BLaER1 (cell line): ENCODE data around the gene GPR55.

ENCODE experiments used
- H3K27ac ChIP-seq: shearing (Covaris generic); formaldehyde crosslinking; 2 replicates; pipeline ENCODE4 v1.8.1; 2022
- H3K27me3 ChIP-seq: shearing (Covaris generic); formaldehyde crosslinking; 2 replicates; pipeline ENCODE4 v1.8.1; 2022
- H3K36me3 ChIP-seq: shearing (Covaris generic); formaldehyde crosslinking; 2 replicates; pipeline ENCODE4 v1.8.1; 2022
- H3K4me1 ChIP-seq: shearing (Covaris generic); formaldehyde crosslinking; 2 replicates; pipeline ENCODE4 v1.8.1; 2022
- H3K4me2 ChIP-seq: shearing (Covaris generic); formaldehyde crosslinking; 2 replicates; pipeline ENCODE4 v1.8.1; 2022
- H3K4me3 ChIP-seq: shearing (Covaris generic); formaldehyde crosslinking; 2 replicates; pipeline ENCODE4 v1.8.1; 2022
- H3K9ac ChIP-seq: shearing (Covaris generic); formaldehyde crosslinking; 2 replicates; pipeline ENCODE4 v1.8.1; 2022
- H3K9me3 ChIP-seq: shearing (Covaris generic); formaldehyde crosslinking; 2 replicates; pipeline ENCODE4 v1.8.1; 2022
- H4K20me1 ChIP-seq: shearing (Covaris generic); formaldehyde crosslinking; 2 replicates; pipeline ENCODE4 v1.8.1; 2022
- Cebpa-rat ChIP-seq: shearing (Covaris generic); IDR thresholded peaks from 2 replicates; pipeline ENCODE4 v1.8.1; 2022

The GPR55 gene

DNA sequence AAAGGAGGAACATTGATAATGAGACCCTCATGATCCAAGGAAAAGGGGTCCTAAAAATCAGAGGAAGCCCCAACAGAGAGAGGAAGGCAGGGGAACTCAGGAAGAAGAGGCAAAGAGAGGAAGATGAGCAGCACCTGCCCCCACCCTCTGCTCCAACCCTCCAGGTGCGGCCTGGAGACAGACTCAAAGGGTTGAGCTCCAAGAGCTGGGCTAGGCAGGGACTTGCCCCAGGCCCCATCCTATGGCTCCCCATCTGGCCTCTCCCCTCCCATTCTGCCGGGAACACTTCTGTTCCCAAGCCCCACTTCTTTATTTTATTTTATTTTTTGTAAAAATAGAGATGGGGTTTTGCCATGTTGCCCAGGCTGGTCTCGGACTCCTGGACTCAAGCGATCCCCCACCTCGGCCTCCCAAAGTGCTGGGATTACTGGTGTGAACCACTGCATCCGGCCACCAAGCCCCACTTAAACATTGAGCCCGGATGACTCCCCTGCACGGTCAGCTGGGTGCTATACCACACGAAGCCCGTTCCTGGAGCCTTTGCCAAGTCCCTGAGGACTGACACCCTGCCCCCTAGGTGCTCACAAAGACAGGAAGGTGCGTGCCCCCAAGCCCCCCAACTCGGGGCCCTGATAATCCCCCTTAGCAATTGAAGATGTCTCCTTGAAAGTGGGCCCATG is 3.8 kb upstream of the GPR55 start:
- H3K4me3 ChIP-seq = no peak overlapping the region
- H4K20me1 ChIP-seq = no peaks in the 10 kb centered on the region
- no peaks in the 10 kb centered on the region for H3K9me3 ChIP-seq
- no peak overlapping the region for H3K9ac ChIP-seq
- no peak overlapping the region for H3K27ac ChIP-seq
- H3K36me3 ChIP-seq = no peaks in the 10 kb centered on the region
- peaks cover 56% of the 10 kb centered on the region for H3K4me1 ChIP-seq
- TF ChIP-seq Cebpa-rat = no peak
- no peak overlapping the region for H3K4me2 ChIP-seq
- no peaks in the 10 kb centered on the region for H3K27me3 ChIP-seq

DNA sequence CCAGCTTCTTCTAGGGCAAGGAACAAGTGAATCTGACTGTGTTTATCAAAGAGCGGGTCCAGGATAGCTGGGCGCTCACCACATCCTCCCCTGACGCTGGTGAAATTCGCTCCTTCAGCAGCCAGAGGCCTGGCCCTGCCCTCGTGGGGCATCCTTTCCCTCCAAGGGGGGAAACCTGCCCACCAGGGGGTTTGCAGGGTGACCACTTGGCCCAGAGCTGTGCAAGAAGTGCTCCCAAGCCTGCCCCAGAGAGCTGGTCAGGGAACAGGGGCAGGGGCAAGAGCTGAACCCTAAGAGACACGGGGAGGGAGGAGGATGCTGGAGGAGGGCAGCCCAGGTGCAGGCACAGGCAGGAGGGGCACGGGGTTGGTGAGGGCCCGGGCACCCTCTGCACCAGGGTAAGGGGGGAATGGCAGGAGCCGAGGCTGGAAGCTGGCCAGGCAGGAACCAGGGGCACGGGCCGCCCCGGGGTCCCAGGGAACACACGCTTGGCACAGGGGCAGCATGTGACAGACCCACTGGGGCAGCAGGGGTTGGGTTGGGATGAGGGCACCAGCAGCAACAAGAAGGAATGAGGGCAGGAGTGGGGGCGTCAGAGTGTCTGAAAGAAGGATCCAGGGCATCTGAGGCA is 2.8 kb upstream of the GPR55 start:
- H3K9ac ChIP-seq = no peak overlapping the region
- H3K4me2 ChIP-seq = peak overlapping the region; percentile 11
- H4K20me1 ChIP-seq = no peaks in the 10 kb centered on the region
- no peaks in the 10 kb centered on the region for H3K9me3 ChIP-seq
- H3K27ac ChIP-seq = peak overlapping the region; percentile 35; the same call in 1 of the 2 replicates
- no peak for TF ChIP-seq Cebpa-rat
- H3K4me1 ChIP-seq = peaks cover 45% of the 10 kb centered on the region
- H3K27me3 ChIP-seq = no peaks in the 10 kb centered on the region
- H3K4me3 ChIP-seq = no peak overlapping the region
- no peaks in the 10 kb centered on the region for H3K36me3 ChIP-seq

DNA sequence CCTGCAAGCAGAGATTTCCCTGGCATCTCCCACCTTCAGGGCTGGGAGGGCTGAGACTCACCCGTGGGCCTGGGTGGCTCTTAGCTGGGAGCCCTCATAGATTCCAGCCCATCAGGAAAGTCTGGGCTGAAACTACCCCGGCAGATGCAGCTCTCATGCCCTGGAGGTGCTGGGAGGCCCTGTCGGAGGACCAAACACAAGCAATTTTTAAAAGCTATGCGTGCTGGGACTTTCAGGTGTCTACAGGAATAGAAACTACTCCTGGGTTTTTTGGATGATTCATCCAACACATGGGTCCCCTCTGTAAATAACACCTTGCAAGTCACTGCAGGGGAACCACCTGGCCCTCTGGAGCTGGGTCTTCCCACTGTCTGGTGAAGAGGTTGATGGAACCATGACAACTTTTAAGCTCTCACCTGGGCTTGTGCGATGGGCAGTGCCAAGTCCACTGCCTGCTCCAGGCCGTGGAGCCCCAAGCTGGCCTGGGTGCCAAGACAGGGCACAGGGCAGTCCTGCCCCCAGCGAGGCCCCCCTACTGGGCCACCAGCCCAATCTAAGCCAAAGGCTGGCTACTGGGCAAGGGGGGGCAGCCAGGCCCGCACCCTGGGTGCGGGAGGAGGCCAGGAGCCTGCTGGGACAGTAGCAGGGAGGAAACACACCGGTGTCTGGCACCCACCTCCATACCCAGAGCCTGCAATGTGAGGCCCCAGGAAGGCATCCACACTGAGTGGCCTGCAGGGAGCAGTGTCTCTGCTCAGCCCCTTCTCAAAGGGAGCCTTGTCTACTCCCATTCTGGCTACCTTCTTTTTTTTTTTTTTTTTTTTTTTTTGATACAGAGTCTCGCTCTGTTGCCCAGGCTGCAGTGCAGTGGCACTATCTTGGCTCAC is 1.1 kb upstream of the GPR55 start:
- H3K36me3 ChIP-seq = no peaks in the 10 kb centered on the region
- H3K4me1 ChIP-seq = peaks cover 28% of the 10 kb centered on the region
- no peaks in the 10 kb centered on the region for H4K20me1 ChIP-seq
- H3K27me3 ChIP-seq = no peaks in the 10 kb centered on the region
- no peak overlapping the region for H3K4me3 ChIP-seq
- H3K27ac ChIP-seq = no peak overlapping the region
- no peak overlapping the region for H3K4me2 ChIP-seq
- H3K9me3 ChIP-seq = no peaks in the 10 kb centered on the region
- no peak for TF ChIP-seq Cebpa-rat
- no peak overlapping the region for H3K9ac ChIP-seq

DNA sequence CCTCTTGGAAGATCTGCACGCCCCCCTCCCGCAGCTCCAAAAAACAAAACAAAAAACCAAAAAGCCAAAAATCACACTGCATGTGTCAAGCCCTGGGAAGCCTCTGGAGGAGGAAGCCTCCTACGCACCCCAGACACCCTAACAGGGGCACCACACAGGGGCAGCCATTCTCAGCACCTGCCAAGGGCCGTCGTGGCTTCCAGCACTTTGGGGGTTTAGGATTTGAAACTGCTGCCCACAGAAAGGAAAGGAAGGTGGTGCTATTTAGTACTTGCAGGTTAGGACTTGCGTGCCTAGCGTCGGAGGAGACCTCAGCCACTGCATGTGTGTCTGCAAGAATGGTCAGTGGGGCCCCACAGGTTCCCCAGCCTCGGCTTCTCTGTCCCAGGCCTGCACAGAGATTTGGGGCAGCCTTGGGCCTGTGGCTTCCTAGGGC is 419 bp upstream of the GPR55 start:
- H3K4me1 ChIP-seq = peaks cover 22% of the 10 kb centered on the region
- no peak for TF ChIP-seq Cebpa-rat
- H3K36me3 ChIP-seq = no peaks in the 10 kb centered on the region
- no peak overlapping the region for H3K9ac ChIP-seq
- no peaks in the 10 kb centered on the region for H3K27me3 ChIP-seq
- no peaks in the 10 kb centered on the region for H4K20me1 ChIP-seq
- H3K9me3 ChIP-seq = no peaks in the 10 kb centered on the region
- H3K27ac ChIP-seq = no peak overlapping the region
- H3K4me3 ChIP-seq = no peak overlapping the region
- peak overlapping the region; percentile 29 for H3K4me2 ChIP-seq

DNA sequence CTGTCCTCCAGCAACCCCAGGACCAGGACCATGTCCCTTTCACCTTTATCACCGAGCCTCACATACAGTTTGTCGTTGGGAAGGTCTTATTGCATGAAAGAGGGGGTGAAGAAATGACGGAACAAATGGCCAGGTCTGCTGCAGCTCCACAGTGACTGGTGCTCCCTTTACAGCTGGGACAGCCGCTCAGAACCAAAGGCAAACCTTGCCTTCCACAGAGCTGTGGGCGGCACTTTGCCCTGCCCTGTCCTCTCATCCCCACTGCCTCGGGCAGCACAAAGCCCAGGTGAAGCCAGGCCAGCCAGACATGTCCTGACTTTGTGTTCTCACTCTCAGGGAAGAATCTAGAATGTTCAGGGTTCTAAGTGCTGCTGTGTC is 961 bp downstream of the GPR55 start:
- Histone ChIP-seq H3K9me3 (no peaks in the 10 kb centered on the region), H3K4me2 (no peak overlapping the region), H3K9ac (no peak overlapping the region), H3K27me3 (no peaks in the 10 kb centered on the region), H4K20me1 (no peaks in the 10 kb centered on the region), H3K4me3 (no peak overlapping the region), H3K27ac (no peak overlapping the region), H3K36me3 (no peaks in the 10 kb centered on the region), H3K4me1 (peaks cover 19% of the 10 kb centered on the region)
- TF ChIP-seq Cebpa-rat = no peak

DNA sequence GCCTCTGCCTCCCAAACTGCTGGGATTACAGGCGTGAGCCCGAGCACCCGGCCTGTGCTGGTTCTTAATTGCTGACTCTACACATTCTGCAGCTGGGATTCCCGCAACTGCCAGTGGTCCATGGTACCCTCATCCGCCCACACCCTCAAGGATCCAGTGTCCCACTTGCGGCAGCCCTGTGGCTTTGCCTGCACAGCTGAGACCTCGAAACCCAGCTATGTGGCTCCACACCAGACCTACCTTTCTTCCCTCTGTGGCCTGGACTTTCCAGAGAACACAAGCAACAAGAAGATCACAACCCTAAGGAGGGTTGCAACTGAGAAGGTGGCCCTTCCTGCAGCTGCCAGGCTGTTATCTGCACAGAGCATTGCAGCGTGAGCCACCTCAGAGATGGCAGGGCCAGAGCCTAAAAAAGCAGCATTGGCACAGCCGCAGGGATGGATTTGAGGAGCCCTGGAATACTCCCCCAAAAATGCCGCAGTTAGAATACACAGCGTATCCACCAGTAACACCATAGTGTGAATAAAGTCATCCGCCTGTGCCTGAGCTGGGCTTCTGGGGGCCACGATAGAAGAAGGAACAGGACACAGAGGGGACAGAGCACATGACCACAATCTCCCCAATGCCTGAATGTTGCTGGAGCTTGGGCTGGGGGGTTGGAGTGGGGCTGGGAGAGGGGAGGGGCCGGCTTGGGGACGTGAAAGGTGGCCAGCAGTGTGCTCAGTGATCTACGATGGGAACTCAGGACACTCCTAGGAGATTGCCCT is 1.9 kb downstream of the GPR55 start:
- no peak overlapping the region for H3K9ac ChIP-seq

DNA sequence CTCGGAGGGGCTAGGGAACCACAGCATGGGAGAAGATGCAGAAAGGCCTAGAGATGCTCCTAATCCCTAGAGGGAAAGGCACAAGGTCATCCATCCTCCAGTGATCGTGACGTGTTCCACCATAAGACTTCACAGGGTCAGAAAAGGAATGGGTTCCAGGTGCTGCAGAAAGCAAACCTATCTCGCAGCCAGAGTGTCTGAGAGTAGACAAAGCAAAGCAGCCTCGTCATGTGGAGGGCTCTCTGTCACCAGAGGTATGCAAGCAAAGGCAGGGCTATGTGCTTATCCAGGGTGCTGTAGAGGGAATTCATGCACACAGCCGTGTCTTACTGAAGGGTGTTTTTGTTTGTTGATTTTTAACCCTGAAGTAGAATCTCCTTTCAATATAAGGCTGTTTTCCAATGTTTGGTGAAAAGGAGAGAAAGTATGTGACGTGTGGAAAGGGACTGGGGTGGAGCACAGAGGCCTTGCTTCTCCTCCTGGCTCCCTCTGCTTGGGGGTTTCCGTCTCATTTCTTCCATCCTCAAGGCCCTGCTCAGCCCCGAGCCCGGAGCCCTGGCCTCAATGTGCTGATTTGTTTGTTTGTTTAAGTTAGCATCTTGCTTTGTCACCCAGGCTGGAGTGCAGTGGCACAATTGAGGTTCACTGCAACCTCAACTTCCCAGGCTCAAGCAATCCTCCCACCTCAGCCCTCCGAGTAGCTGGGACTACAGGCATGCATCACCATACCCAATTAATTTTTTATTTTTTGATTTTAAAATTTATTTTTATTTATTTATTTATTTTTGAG is 3.0 kb downstream of the GPR55 start:
- Histone ChIP-seq H3K4me1 (peaks cover 10% of the 10 kb centered on the region), H3K9me3 (no peaks in the 10 kb centered on the region), H3K27ac (no peak overlapping the region), H4K20me1 (no peaks in the 10 kb centered on the region), H3K4me3 (no peak overlapping the region), H3K36me3 (no peaks in the 10 kb centered on the region), H3K9ac (no peak overlapping the region), H3K27me3 (no peaks in the 10 kb centered on the region), H3K4me2 (no peak overlapping the region)
- no peak for TF ChIP-seq Cebpa-rat

More for the DNA sequence above, 1.9 kb downstream of the GPR55 start:
- Histone ChIP-seq H3K27ac (no peak overlapping the region), H3K4me1 (peaks cover 19% of the 10 kb centered on the region), H4K20me1 (no peaks in the 10 kb centered on the region), H3K27me3 (no peaks in the 10 kb centered on the region), H3K9me3 (no peaks in the 10 kb centered on the region), H3K36me3 (no peaks in the 10 kb centered on the region), H3K4me2 (no peak overlapping the region), H3K4me3 (no peak overlapping the region)
- TF ChIP-seq Cebpa-rat = no peak

DNA sequence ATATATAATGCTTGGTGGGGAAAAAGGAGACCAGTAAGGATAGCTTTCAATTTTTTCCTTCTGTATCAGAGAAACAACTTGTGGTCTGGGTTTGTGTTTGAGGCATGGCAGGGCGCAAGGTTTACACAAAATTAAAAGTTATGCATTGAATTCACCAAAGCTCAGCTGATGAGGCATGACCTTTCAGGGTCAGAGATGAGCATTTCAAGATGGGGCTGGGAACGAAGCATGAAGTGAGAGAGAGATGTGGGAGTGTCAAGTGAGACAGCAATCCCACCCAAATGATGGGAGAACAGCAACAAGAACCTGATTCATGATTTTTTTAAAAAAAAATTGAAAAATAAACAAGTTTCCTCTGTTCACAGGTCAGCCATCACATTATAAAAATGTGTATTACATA is 4.9 kb downstream of the GPR55 start:
- Histone ChIP-seq H3K9me3 (no peaks in the 10 kb centered on the region), H3K4me2 (no peak overlapping the region), H3K4me1 (peaks cover 6% of the 10 kb centered on the region), H3K27ac (no peak overlapping the region), H3K9ac (no peak overlapping the region), H3K36me3 (no peaks in the 10 kb centered on the region), H3K27me3 (no peaks in the 10 kb centered on the region), H4K20me1 (no peaks in the 10 kb centered on the region), H3K4me3 (no peak overlapping the region)
- TF ChIP-seq Cebpa-rat = no peak

DNA sequence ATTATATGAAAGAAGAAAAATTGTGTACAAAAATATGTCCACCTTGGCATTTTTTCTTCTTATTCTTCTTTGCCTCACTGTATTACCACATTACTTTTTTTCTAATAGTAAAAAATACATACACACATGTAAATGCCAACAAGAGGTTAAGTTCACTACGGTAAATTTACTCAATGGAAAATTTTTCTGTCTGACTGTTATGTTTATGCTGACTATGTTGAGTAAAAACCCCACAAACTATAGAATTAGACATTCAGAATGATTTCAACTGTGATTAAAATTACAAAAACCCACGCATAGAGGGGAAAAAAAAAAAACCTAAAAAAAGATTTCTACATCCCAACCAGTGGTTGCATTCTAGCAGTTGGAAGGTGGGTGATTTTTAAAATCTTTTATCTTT is 5.4 kb downstream of the GPR55 start:
- no peak overlapping the region for H3K4me3 ChIP-seq
- peaks cover 1% of the 10 kb centered on the region for H3K4me1 ChIP-seq
- no peaks in the 10 kb centered on the region for H3K9me3 ChIP-seq
- H4K20me1 ChIP-seq = no peaks in the 10 kb centered on the region
- H3K27ac ChIP-seq = no peak overlapping the region
- TF ChIP-seq Cebpa-rat = no peak
- no peak overlapping the region for H3K9ac ChIP-seq
- H3K27me3 ChIP-seq = no peaks in the 10 kb centered on the region
- no peak overlapping the region for H3K4me2 ChIP-seq
- no peaks in the 10 kb centered on the region for H3K36me3 ChIP-seq
